Prostate gland (tissue), 2 donors: ENCODE measurements around the gene SIGLEC14.

ENCODE experiments used
- CTCF ChIP-seq, 4 experiments: fragments of 200-600 bp in 2 of 4; fragments of 450-650 bp in 2 of 4; sonication (generic) in 2 of 4; IDR thresholded peaks; 1 replicate in 3 of 4; 2 replicates in 1 of 4; pipeline ENCODE4 v1.5.1; 2016 to 2019; ENCODE audit warnings: antibody characterized with exemption in 4 of 4, mild to moderate bottlenecking in 2 of 4, moderate library complexity in 2 of 4
- POLR2A ChIP-seq: fragments of 450-650 bp; IDR thresholded peaks from one replicate; pipeline ENCODE4 v1.6.1; 2016; ENCODE audit warnings: antibody characterized with exemption, mild to moderate bottlenecking

GRCh38 chr19:51692468-51692867 lies 45.8 kb upstream of the SIGLEC14 start:
- TF ChIP-seq POLR2A (no peak), CTCF (IDR thresholded peaks at IDR 0.05) (no peak)
